H1 (cell line): ENCODE results near the gene TEX9. TPM values are rescaled to one million over a fixed set of nuclear protein-coding genes. Genes with fewer than 3 reads are reported as not detected.

Experiments
- ATF3 ChIP-seq: IDR thresholded peaks from 2 replicates; pipeline ENCODE4 v1.6.1; 2011; ENCODE audit warnings: low read depth, mild to moderate bottlenecking, low read length; ENCODE audit not compliant: insufficient read depth
- EGR1 ChIP-seq: IDR thresholded peaks from 2 replicates; pipeline ENCODE4 v1.6.1; 2011; ENCODE audit warnings: low read depth, low read length, borderline replicate concordance
- EP300 ChIP-seq, 2 experiments: IDR thresholded peaks; 1 replicate in 1 of 2; 2 replicates in 1 of 2; pipeline ENCODE4 v1.6.1; 2011 to 2012; ENCODE audit warnings: low read depth in 2 of 2, low read length in 2 of 2, mild to moderate bottlenecking in 2 of 2, borderline replicate concordance in 1 of 2, inconsistent platforms in 1 of 2, moderate library complexity in 1 of 2
- HDAC2 ChIP-seq, 2 experiments: fragments of 300-600 bp in 1 of 2; sonication (generic) in 1 of 2; IDR thresholded peaks; 2 replicates each; pipeline ENCODE4 v1.6.1; 2011 to 2012; ENCODE audit warnings: low read depth in 2 of 2, low read length in 2 of 2, mild to moderate bottlenecking in 2 of 2, moderate library complexity in 2 of 2, borderline replicate concordance in 1 of 2, inconsistent platforms in 1 of 2
- PHF8 ChIP-seq: fragments of 200-600 bp; sonication (generic); conservative IDR thresholded peaks from 2 replicates; pipeline ENCODE4 v1.7.1; 2012; ENCODE audit warnings: low read depth, mild to moderate bottlenecking, inconsistent platforms, low read length, moderate library complexity
- SIN3A ChIP-seq, 2 experiments: IDR thresholded peaks in 1 of 2; conservative IDR thresholded peaks in 1 of 2; 2 replicates each; pipeline ENCODE4 v1.6.1; 2011 to 2012; ENCODE audit warnings: low read length in 2 of 2, improper control_type of control experiment in 1 of 2, low read depth in 1 of 2, mild to moderate bottlenecking in 1 of 2
- TAF7 ChIP-seq: optimal IDR thresholded peaks from 2 replicates; pipeline ENCODE3; 2011; ENCODE audit warnings: low read depth, mild to moderate bottlenecking, inconsistent platforms, low read length, moderate library complexity, borderline replicate concordance
- polyA plus RNA-seq, 7 experiments: library from polyadenylated mRNA; depleted of rRNA in 3 of 7; stranded (reverse) in 5 of 7; unstranded in 2 of 7; fragments of >200 nt in 5 of 7; fragments of 200-250 nt in 2 of 7; gene quantifications; 1 replicate in 5 of 7; 2 replicates in 1 of 7; 4 replicates in 1 of 7; pipeline versions ENCODE4 v1.2.1 to v1.2.3, GENCODE V29; 2011 to 2013; ENCODE audit warnings: missing spikeins in 2 of 7, mixed read lengths in 2 of 7
- total RNA-seq: library from RNA; stranded (reverse); fragmentation: NEBNext Ultra II Directional; extraction: Animal tissue kit (Norgen Biotek cat#: 25700); gene quantifications from 2 replicates; pipeline ENCODE4 v1.2.1, GENCODE V29; 2021

The TEX9 gene
- total and polyA plus RNA-seq, 2 of the 8 experiments (the other 6 are each of a cell fraction or from before 2014, with no cell fraction given), result 3.4 to 12.3 TPM

- TF ChIP-seq SIN3A (conservative IDR thresholded peaks at IDR 0.05 in 1 of 2, IDR thresholded peaks at IDR 0.05 in 1 of 2; ENCODE audit: low read depth in 1 of 2, low read length in 2 of 2), result no peak
- TF ChIP-seq ATF3, result no peak
- no peak for TF ChIP-seq HDAC2 (IDR thresholded peaks at IDR 0.05; ENCODE audit: borderline replicate concordance in 1 of 2, low read depth in 2 of 2, low read length in 2 of 2)
- TF ChIP-seq EP300 (IDR thresholded peaks at IDR 0.05; ENCODE audit: borderline replicate concordance in 1 of 2, low read depth in 2 of 2, low read length in 2 of 2), result no peak
- TF ChIP-seq PHF8, result no peak
- no peak for TF ChIP-seq EGR1
- TF ChIP-seq TAF7, result no peak
Observed at GRCh38 chr15:56472278-56472677, 107.1 kb downstream of the TEX9 start (continued).
